ENCODE results near the gene PPM1H. TPM values are rescaled to one million over a fixed set of nuclear protein-coding genes. Genes with fewer than 3 reads are reported as not detected.
A peak's percentile ranks its signal among the peaks of the same experiment; 100 is the strongest.

PPM1H gene
- total RNA-seq, 1 experiment from 2014 or later: 12.0 TPM

GRCh38 chr12:62720025-62720424 is 214.9 kb downstream of the PPM1H start:
- H3K27ac ChIP-seq (ENCODE audit: low read length): no peak overlapping the region

GRCh38 chr12:62718762-62719426 is 216.1 kb downstream of the PPM1H start:
- H3K36me3 ChIP-seq (ENCODE audit: low read depth, low read length): 0 out of 2 replicates have a peak, but pooled peaks cover 6% of the 10 kb centered on the region
- no TSS peak for BruUV-seq (replicated peaks)
- ChIA-PET POLR2A (ENCODE audit: unreplicated experiment) (no interaction called here), CTCF (no interaction called here)
- DNase-seq (no peak), ATAC-seq (no peak)
- H3K79me2 ChIP-seq (ENCODE audit: low read length): no peaks in the 10 kb centered on the region
- H3K9me2 ChIP-seq (replicated peaks; ENCODE audit: low read length): no peaks in the 10 kb centered on the region
- H3K27me3 ChIP-seq (ENCODE audit: low read length): no peaks in the 10 kb centered on the region
- no peaks in the 10 kb centered on the region for H3F3A ChIP-seq (ENCODE audit: low read length, unreplicated experiment)
- no peak overlapping the region for H3K4me3 ChIP-seq (ENCODE audit: low read length)
- no peak overlapping the region for H3K27ac ChIP-seq (ENCODE audit: low read length)
- no peak overlapping the region for H2AFZ ChIP-seq (ENCODE audit: low read length)
- H3K9me3 ChIP-seq (ENCODE audit: low read length): no peaks in the 10 kb centered on the region
- no peak for TF ChIP-seq EZH2phosphoT487 (IDR thresholded peaks at IDR 0.05; ENCODE audit: borderline replicate concordance, low read length)
- TF ChIP-seq EZH2 (IDR thresholded peaks at IDR 0.05; ENCODE audit: low read length, unreplicated experiment): no peak
- TF ChIP-seq CTCF (conservative IDR thresholded peaks at IDR 0.05; ENCODE audit: low read depth, low read length): no peak
- intact Hi-C loops (cut with micrococcal nuclease): no loop called here
- H3K9ac ChIP-seq (ENCODE audit: low read length): no peak overlapping the region
- H3K4me2 ChIP-seq (ENCODE audit: low read length): no peak overlapping the region
- H4K20me1 ChIP-seq (ENCODE audit: low read length): no peaks in the 10 kb centered on the region
- peaks cover 44% of the 10 kb centered on the region for H3K4me1 ChIP-seq (ENCODE audit: insufficient read depth, low read length)

More at GRCh38 chr12:62720025-62720424, 214.9 kb downstream of the PPM1H start:
- TF ChIP-seq CTCF (conservative IDR thresholded peaks at IDR 0.05; ENCODE audit: low read depth, low read length) (no peak), EZH2phosphoT487 (IDR thresholded peaks at IDR 0.05; ENCODE audit: borderline replicate concordance, low read length) (no peak), EZH2 (IDR thresholded peaks at IDR 0.05; ENCODE audit: low read length, unreplicated experiment) (no peak)
- Histone ChIP-seq H3F3A (ENCODE audit: low read length, unreplicated experiment) (no peaks in the 10 kb centered on the region), H3K4me2 (ENCODE audit: low read length) (no peak overlapping the region), H3K79me2 (ENCODE audit: low read length) (no peaks in the 10 kb centered on the region), H3K9ac (ENCODE audit: low read length) (no peak overlapping the region), H3K9me2 (replicated peaks; ENCODE audit: low read length) (no peaks in the 10 kb centered on the region), H3K27me3 (ENCODE audit: low read length) (no peaks in the 10 kb centered on the region), H3K36me3 (ENCODE audit: low read depth, low read length) (0 out of 2 replicates have a peak, but pooled peaks cover 6% of the 10 kb centered on the region), H3K9me3 (ENCODE audit: low read length) (no peaks in the 10 kb centered on the region), H2AFZ (ENCODE audit: low read length) (no peak overlapping the region), H3K4me3 (ENCODE audit: low read length) (no peak overlapping the region), H3K4me1 (ENCODE audit: insufficient read depth, low read length) (peaks cover 55% of the 10 kb centered on the region), H4K20me1 (ENCODE audit: low read length) (no peaks in the 10 kb centered on the region)
- ChIA-PET POLR2A (ENCODE audit: unreplicated experiment) (no interaction called here), CTCF (interaction anchor here (0.6 kb wide), 1 partner anchor 51 kb away, joined by 3 read pairs; no protein-coding TSS in a partner anchor)
- no TSS peak for BruUV-seq (replicated peaks)
- DNase-seq: no peak
- ATAC-seq: no peak
- intact Hi-C loops (cut with micrococcal nuclease): loop anchor here (5.0 kb wide), 1 partner anchor 58 kb away; no protein-coding TSS in a partner anchor

GRCh38 chr12:62717643-62718042 is 217.3 kb downstream of the PPM1H start:
- Histone ChIP-seq H3K27me3 (ENCODE audit: low read length) (no peaks in the 10 kb centered on the region), H3F3A (ENCODE audit: low read length, unreplicated experiment) (no peaks in the 10 kb centered on the region), H3K9me3 (ENCODE audit: low read length) (no peaks in the 10 kb centered on the region), H3K4me2 (ENCODE audit: low read length) (no peak overlapping the region), H3K79me2 (ENCODE audit: low read length) (no peaks in the 10 kb centered on the region), H3K36me3 (ENCODE audit: low read depth, low read length) (0 out of 2 replicates have a peak, but pooled peaks cover 6% of the 10 kb centered on the region), H3K27ac (ENCODE audit: low read length) (peak overlapping the region; percentile 37), H3K4me3 (ENCODE audit: low read length) (no peak overlapping the region), H4K20me1 (ENCODE audit: low read length) (no peaks in the 10 kb centered on the region), H2AFZ (ENCODE audit: low read length) (no peak overlapping the region), H3K9ac (ENCODE audit: low read length) (no peak overlapping the region), H3K9me2 (replicated peaks; ENCODE audit: low read length) (no peaks in the 10 kb centered on the region), H3K4me1 (ENCODE audit: insufficient read depth, low read length) (peaks cover 32% of the 10 kb centered on the region)
- CTCF ChIA-PET: no interaction called here
- TF ChIP-seq EZH2 (IDR thresholded peaks at IDR 0.05; ENCODE audit: low read length, unreplicated experiment) (no peak), CTCF (conservative IDR thresholded peaks at IDR 0.05; ENCODE audit: low read depth, low read length) (no peak), EZH2phosphoT487 (IDR thresholded peaks at IDR 0.05; ENCODE audit: borderline replicate concordance, low read length) (no peak)
- ATAC-seq: no peak
- DNase-seq: no peak
- POLR2A ChIA-PET (ENCODE audit: unreplicated experiment): interaction anchor here (0.5 kb wide), 1 partner anchor 112 kb away, joined by 4 read pairs; no protein-coding TSS in a partner anchor
- no TSS peak for BruUV-seq (replicated peaks)
- intact Hi-C loops (cut with micrococcal nuclease): no loop called here
